ENCODE results near the gene CTAG2. TPM values are rescaled to one million over a fixed set of nuclear protein-coding genes. Genes with fewer than 3 reads are reported as not detected.
A peak's percentile ranks its signal among the peaks of the same experiment; 100 is the strongest.
"Not testable (repeated sequence)": the region's sequence is repeated elsewhere in the genome, so short reads cannot be mapped to it uniquely, and the experiment has no call there.

Gene CTAG2
- total and polyA plus RNA-seq, 2 donors (not counting 1 experiment from before 2014, with no cell fraction given), result not detected

DNA sequence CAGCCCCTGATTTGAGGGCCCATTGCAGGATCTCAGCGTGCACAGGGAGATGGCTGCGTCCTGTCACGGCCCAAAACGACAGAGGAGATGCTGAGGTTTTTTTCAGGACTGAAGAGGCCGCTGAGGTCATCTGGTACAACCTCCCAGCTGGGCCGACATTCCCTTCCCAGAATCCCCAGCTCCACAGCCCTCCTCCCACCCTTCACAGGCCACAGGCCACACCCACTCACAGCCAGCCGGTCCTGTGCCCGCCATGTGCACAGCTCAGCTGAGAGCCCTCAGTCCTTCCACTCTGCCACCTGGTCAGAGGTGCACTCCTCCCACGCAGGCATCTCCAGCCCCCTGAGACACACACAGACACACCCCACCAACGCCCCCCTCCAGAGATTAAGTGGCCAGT is 11.6 kb downstream of the CTAG2 start:
- H3K27me3 Mint-ChIP-seq; H3K9me3 ChIP-seq (ENCODE audit: control extremely low read depth in 1 of 3, control insufficient read depth in 2 of 3, insufficient read depth in 1 of 3, low read length in 2 of 3); POLR2A ChIA-PET; H3K36me3 ChIP-seq (replicated peaks in 1 of 2; ENCODE audit: control extremely low read depth in 1 of 2, control insufficient read depth in 1 of 2, extremely low read depth in 1 of 2, insufficient read depth in 2 of 2, low read length in 1 of 2); CTCF ChIA-PET; H3K79me2 ChIP-seq (ENCODE audit: control insufficient read depth, insufficient read depth, low read length); H2AFZ ChIP-seq (ENCODE audit: insufficient read depth, low read depth, low read length, poor library complexity, severe bottlenecking); H3K27me3 ChIP-seq (replicated peaks in 1 of 4; ENCODE audit: control extremely low read depth in 1 of 4, control insufficient read depth in 3 of 4, insufficient read depth in 4 of 4, low read length in 3 of 4); H3K9me3 Mint-ChIP-seq (ENCODE audit: insufficient read depth); H3K4me2 ChIP-seq (replicated peaks; ENCODE audit: low read depth, low read length, poor library complexity, severe bottlenecking); H4K20me1 ChIP-seq (ENCODE audit: control insufficient read depth, insufficient read depth, low read length, poor library complexity, severe bottlenecking); H3K27ac ChIP-seq (ENCODE audit: low read length in 2 of 2); H3K4me1 ChIP-seq (ENCODE audit: control insufficient read depth in 2 of 2, insufficient read depth in 2 of 2, low read length in 2 of 2); H3K4me1 Mint-ChIP-seq; H3K4me3 ChIP-seq (ENCODE audit: control extremely low read depth in 1 of 5, extremely low read depth in 1 of 5, insufficient read depth in 1 of 5, low read depth in 2 of 5, low read length in 4 of 5); intact Hi-C loops (cut with micrococcal nuclease); H3K4me3 Mint-ChIP-seq; H3K9ac ChIP-seq (ENCODE audit: low read length); H3K27ac Mint-ChIP-seq; ATAC-seq (ENCODE audit: low read depth); DNase-seq: not testable (repeated sequence)
- WGBS (ENCODE audit: insufficient coverage), result no CpG with 5 or more reads among the region's 10 CpGs

DNA sequence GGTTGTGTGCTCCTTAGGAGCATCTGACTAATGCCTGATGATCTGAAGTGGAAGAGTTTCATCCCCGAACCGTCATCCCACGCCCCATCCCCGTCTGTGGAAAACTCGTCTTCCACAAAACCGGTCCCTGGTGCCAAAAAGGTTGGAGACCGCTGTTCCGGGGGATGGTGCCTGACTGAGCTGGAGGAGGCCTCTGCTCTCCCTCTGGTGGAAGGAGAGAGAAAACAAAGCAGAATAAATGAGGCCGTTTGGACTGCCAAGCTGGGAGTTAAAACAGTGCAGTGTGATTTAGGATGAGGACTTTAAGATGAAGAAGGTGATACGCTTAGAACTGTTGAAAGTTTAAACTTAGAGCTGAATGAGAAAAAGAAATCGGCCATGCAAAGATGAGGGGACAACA is 19.7 kb downstream of the CTAG2 start:
- H3K4me3 ChIP-seq (ENCODE audit: control extremely low read depth in 1 of 5, extremely low read depth in 1 of 5, insufficient read depth in 1 of 5, low read depth in 2 of 5, low read length in 4 of 5); POLR2A ChIA-PET; H4K20me1 ChIP-seq (ENCODE audit: control insufficient read depth, insufficient read depth, low read length, poor library complexity, severe bottlenecking); H3K4me1 Mint-ChIP-seq; H3K9me3 ChIP-seq (ENCODE audit: control extremely low read depth in 1 of 3, control insufficient read depth in 2 of 3, insufficient read depth in 1 of 3, low read length in 2 of 3); H2AFZ ChIP-seq (ENCODE audit: insufficient read depth, low read depth, low read length, poor library complexity, severe bottlenecking); H3K27me3 Mint-ChIP-seq; H3K4me1 ChIP-seq (ENCODE audit: control insufficient read depth in 2 of 2, insufficient read depth in 2 of 2, low read length in 2 of 2); H3K27me3 ChIP-seq (replicated peaks in 1 of 4; ENCODE audit: control extremely low read depth in 1 of 4, control insufficient read depth in 3 of 4, insufficient read depth in 4 of 4, low read length in 3 of 4); ATAC-seq (ENCODE audit: low read depth); intact Hi-C loops (cut with micrococcal nuclease); H3K9ac ChIP-seq (ENCODE audit: low read length); H3K4me3 Mint-ChIP-seq; H3K36me3 ChIP-seq (replicated peaks in 1 of 2; ENCODE audit: control extremely low read depth in 1 of 2, control insufficient read depth in 1 of 2, extremely low read depth in 1 of 2, insufficient read depth in 2 of 2, low read length in 1 of 2); H3K79me2 ChIP-seq (ENCODE audit: control insufficient read depth, insufficient read depth, low read length); H3K4me2 ChIP-seq (replicated peaks; ENCODE audit: low read depth, low read length, poor library complexity, severe bottlenecking); H3K27ac Mint-ChIP-seq; DNase-seq; H3K27ac ChIP-seq (ENCODE audit: low read length in 2 of 2); CTCF ChIA-PET; H3K9me3 Mint-ChIP-seq (ENCODE audit: insufficient read depth): not testable (repeated sequence)
- WGBS (ENCODE audit: insufficient coverage), result no CpG with 5 or more reads among the region's 11 CpGs

DNA sequence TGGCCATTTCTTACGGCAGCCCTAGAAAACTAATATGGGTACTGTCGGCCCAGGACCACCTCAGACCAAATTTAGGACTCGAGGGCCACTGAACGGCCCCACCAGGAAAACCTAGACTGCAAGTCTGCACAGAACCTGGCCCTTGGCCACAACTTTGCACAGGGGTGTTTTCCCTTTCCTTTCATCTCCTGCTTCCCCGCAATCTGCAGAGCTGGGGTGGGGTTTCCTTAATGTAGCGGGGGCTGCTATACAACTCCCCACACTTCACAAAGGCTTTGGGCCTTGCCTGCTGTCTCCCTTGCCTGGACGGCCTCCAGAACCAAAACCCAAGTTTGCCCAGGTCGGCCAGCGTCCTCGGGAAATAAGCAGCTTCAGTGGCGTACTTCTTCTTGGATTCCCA is 22.4 kb downstream of the CTAG2 start:
- H3K27ac Mint-ChIP-seq; H3K27me3 ChIP-seq (replicated peaks in 1 of 4; ENCODE audit: control extremely low read depth in 1 of 4, control insufficient read depth in 3 of 4, insufficient read depth in 4 of 4, low read length in 3 of 4); CTCF ChIA-PET; H3K9me3 ChIP-seq (ENCODE audit: control extremely low read depth in 1 of 3, control insufficient read depth in 2 of 3, insufficient read depth in 1 of 3, low read length in 2 of 3); H3K4me3 Mint-ChIP-seq; H3K9ac ChIP-seq (ENCODE audit: low read length); H3K4me1 ChIP-seq (ENCODE audit: control insufficient read depth in 2 of 2, insufficient read depth in 2 of 2, low read length in 2 of 2); H3K4me1 Mint-ChIP-seq; intact Hi-C loops (cut with micrococcal nuclease); H3K4me3 ChIP-seq (ENCODE audit: control extremely low read depth in 1 of 5, extremely low read depth in 1 of 5, insufficient read depth in 1 of 5, low read depth in 2 of 5, low read length in 4 of 5); H3K27me3 Mint-ChIP-seq; H4K20me1 ChIP-seq (ENCODE audit: control insufficient read depth, insufficient read depth, low read length, poor library complexity, severe bottlenecking); H3K36me3 ChIP-seq (replicated peaks in 1 of 2; ENCODE audit: control extremely low read depth in 1 of 2, control insufficient read depth in 1 of 2, extremely low read depth in 1 of 2, insufficient read depth in 2 of 2, low read length in 1 of 2); ATAC-seq (ENCODE audit: low read depth); H3K4me2 ChIP-seq (replicated peaks; ENCODE audit: low read depth, low read length, poor library complexity, severe bottlenecking); H2AFZ ChIP-seq (ENCODE audit: insufficient read depth, low read depth, low read length, poor library complexity, severe bottlenecking); POLR2A ChIA-PET; H3K27ac ChIP-seq (ENCODE audit: low read length in 2 of 2); DNase-seq; H3K79me2 ChIP-seq (ENCODE audit: control insufficient read depth, insufficient read depth, low read length); H3K9me3 Mint-ChIP-seq (ENCODE audit: insufficient read depth): not testable (repeated sequence)
- no CpG with 5 or more reads among the region's 11 CpGs for WGBS (ENCODE audit: insufficient coverage)

DNA sequence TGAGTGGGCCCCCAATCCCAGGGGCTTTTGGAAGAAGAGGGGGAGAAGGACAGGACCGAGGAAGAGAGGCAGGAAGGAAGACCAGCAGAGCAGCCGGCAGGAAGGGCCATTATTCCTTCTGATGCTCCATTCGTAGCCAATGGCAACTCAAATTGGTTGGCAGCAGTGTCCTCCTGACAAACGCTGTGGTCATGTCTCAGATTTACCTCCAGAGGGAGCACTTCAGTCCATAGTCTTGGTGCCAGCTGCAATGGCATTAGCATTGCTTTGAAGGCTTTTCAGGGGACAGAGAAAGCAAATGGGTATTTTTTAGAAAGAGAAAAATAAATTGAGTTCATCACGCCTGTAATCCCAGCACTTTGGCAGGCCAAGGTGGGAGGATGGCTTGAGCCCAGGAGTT is 24.4 kb downstream of the CTAG2 start:
- H3K4me2 ChIP-seq (replicated peaks; ENCODE audit: low read depth, low read length, poor library complexity, severe bottlenecking); DNase-seq; H3K4me1 ChIP-seq (ENCODE audit: control insufficient read depth in 2 of 2, insufficient read depth in 2 of 2, low read length in 2 of 2); H2AFZ ChIP-seq (ENCODE audit: insufficient read depth, low read depth, low read length, poor library complexity, severe bottlenecking); H3K4me3 Mint-ChIP-seq; H3K27ac ChIP-seq (ENCODE audit: low read length in 2 of 2); H3K27me3 ChIP-seq (replicated peaks in 1 of 4; ENCODE audit: control extremely low read depth in 1 of 4, control insufficient read depth in 3 of 4, insufficient read depth in 4 of 4, low read length in 3 of 4); H4K20me1 ChIP-seq (ENCODE audit: control insufficient read depth, insufficient read depth, low read length, poor library complexity, severe bottlenecking); H3K9ac ChIP-seq (ENCODE audit: low read length); H3K27ac Mint-ChIP-seq; H3K4me1 Mint-ChIP-seq; intact Hi-C loops (cut with micrococcal nuclease); H3K27me3 Mint-ChIP-seq; H3K79me2 ChIP-seq (ENCODE audit: control insufficient read depth, insufficient read depth, low read length); H3K9me3 ChIP-seq (ENCODE audit: control extremely low read depth in 1 of 3, control insufficient read depth in 2 of 3, insufficient read depth in 1 of 3, low read length in 2 of 3); CTCF ChIA-PET; POLR2A ChIA-PET; H3K9me3 Mint-ChIP-seq (ENCODE audit: insufficient read depth); H3K4me3 ChIP-seq (ENCODE audit: control extremely low read depth in 1 of 5, extremely low read depth in 1 of 5, insufficient read depth in 1 of 5, low read depth in 2 of 5, low read length in 4 of 5); H3K36me3 ChIP-seq (replicated peaks in 1 of 2; ENCODE audit: control extremely low read depth in 1 of 2, control insufficient read depth in 1 of 2, extremely low read depth in 1 of 2, insufficient read depth in 2 of 2, low read length in 1 of 2): not testable (repeated sequence)
- WGBS (ENCODE audit: insufficient coverage), result no CpG with 5 or more reads among the region's 5 CpGs
- peak; percentile 60 for ATAC-seq (ENCODE audit: low read depth)

Measured in B cell (primary cell).